Natural killer cell treated with Interleukin-12 subunit alpha and Interleukin-12 subunit beta and Interleukin-15 and Interleukin-18, amount 100 ng/mL, for 72 hours (primary cell): ENCODE results near the gene NCSTN. TPM values are rescaled to one million over a fixed set of nuclear protein-coding genes. Genes with fewer than 3 reads are reported as not detected.

Source experiments
- ATAC-seq, 2 donors: fragments of 150-1000 bp; cut with Tn5 transposase in 1 of 2; sonication (Bioruptor Pico), chemical (Tn5 transposase) in 1 of 2; 2 replicates each; pipeline ENCODE4 v1.10.0; 2021
- DNase-seq: peaks from one replicate; pipeline ENCODE4 v3.0.0; 2022; ENCODE audit warnings: low spot score
- H3K27ac Mint-ChIP-seq, 2 donors: 1 replicate in 1 of 2; 2 replicates in 1 of 2; pipeline ENCODE4 v1.8.0; 2022; ENCODE audit warnings: mixed read lengths in 2 of 2, mild to moderate bottlenecking in 1 of 2, moderate library complexity in 1 of 2
- H3K27me3 Mint-ChIP-seq, 2 donors: 1 replicate in 1 of 2; 2 replicates in 1 of 2; pipeline ENCODE4 v1.8.0; 2022; ENCODE audit warnings: mixed read lengths in 2 of 2
- H3K36me3 Mint-ChIP-seq: one replicate; pipeline ENCODE4 v1.8.0; 2022; ENCODE audit warnings: mixed read lengths
- H3K4me1 Mint-ChIP-seq, 2 donors: 1 replicate in 1 of 2; 2 replicates in 1 of 2; pipeline ENCODE4 v1.8.0; 2022; ENCODE audit warnings: low read depth in 2 of 2, mixed read lengths in 2 of 2, mild to moderate bottlenecking in 1 of 2
- H3K4me3 Mint-ChIP-seq: one replicate; pipeline ENCODE4 v1.8.0; 2022; ENCODE audit warnings: mixed read lengths
- H3K9me3 Mint-ChIP-seq: 2 replicates; pipeline ENCODE4 v1.8.0; 2022; ENCODE audit warnings: mixed read lengths
- total RNA-seq, 2 donors: library from RNA; stranded (reverse); gene quantifications; one replicate each; pipeline ENCODE4 v1.2.3, GENCODE V29; 2022

NCSTN gene
- total RNA-seq, 2 donors from 2014 or later, result 92.5 to 95.9 TPM

DNA sequence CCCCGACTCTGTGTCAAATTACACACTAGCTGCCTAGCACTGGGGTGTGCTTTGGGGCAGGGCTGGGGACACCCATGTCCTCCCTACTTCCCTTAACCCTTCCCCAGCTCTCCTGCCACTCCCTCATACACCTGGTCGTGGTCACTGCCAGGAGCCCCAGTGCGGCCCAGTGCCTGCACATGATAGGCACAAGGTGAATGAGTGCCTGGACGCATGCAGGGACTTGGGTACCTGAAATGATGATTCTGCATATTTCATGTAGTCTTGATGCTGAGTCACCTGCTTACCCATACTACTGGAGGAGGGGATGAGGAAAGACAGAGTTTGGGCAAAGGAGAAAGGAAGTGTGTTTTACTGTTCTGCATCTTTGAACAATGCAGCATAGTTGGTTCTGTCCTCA, 55.6 kb downstream of the NCSTN start:
- H3K9me3 Mint-ChIP-seq, result no peaks in the 10 kb centered on the region
- ATAC-seq (no peak), DNase-seq (no peak)
- peak overlapping the region; percentile 59 for H3K4me3 Mint-ChIP-seq
- no peaks in the 10 kb centered on the region for H3K36me3 Mint-ChIP-seq
- no peak overlapping the region for H3K27ac Mint-ChIP-seq
- H3K27me3 Mint-ChIP-seq, result peaks cover 15 to 30% of the 10 kb centered on the region in 2 donors
- H3K4me1 Mint-ChIP-seq, result peaks cover 6 to 8% of the 10 kb centered on the region in 2 donors

DNA sequence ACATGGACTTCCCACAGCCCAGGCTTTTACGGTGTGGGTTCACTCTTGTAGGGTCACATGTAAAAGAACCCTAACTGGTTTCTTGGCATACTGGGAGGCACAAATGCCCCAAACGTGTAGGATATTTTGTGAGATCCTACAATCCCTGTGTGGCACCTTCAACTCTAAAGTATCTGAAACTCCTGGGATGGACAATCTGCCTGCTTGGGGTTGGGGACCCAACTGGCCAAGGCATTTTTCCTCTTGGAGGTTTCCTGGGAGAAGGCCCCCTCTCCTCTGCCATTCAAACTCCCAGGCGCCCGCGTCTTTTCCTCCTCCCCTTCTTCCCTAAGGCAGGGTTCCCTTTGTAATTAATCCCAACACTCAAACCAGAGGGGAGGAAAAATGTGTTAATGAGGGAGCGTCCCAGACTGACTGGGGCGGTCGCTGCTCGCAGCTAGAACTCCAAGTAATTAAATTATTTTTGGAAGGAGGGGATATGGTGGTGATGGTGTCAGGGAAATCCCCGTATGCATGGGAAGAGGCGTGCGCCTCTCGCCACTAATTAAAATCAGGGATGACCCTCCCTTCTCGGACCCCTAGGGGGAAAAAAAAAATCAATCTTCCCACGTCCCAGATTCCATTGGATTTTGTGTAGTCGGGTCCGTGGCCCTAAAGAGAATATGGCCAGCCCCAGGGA, 56.5 kb downstream of the NCSTN start:
- ATAC-seq (no peak), DNase-seq (no peak)
- Mint-ChIP-seq H3K36me3 (no peaks in the 10 kb centered on the region), H3K9me3 (no peaks in the 10 kb centered on the region), H3K27ac (no peak overlapping the region), H3K4me1 (peaks cover 6 to 8% of the 10 kb centered on the region in 2 donors), H3K4me3 (no peak overlapping the region), H3K27me3 (peaks cover 15 to 25% of the 10 kb centered on the region in 2 donors)

DNA sequence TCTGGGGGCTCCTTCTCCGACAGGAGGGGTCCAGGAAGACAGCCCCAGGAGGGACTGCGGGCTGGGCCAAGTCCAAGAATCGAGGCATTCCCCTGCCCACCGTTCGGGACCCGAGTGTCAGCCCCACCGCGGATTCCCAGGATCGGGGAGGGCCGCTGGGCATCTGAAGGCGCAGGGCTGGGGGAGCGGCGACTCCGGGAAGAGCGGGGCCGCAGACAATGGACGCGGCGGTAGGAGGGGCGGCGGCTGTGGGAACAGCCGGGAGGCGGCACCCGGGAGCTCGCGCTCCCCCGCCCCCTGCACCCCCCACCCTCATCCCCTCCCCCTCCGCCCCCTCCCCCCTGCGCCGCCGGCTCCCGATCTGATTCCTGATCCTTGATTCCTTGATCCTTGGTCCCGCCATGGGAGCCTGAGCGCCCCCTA, 57.1 kb downstream of the NCSTN start, which contains the start of gene VANGL2:
Gene VANGL2, plus strand, starts transcription at position 342 of the 423 bp plus-strand sequence. CDS start 15,274 bp downstream, outside the sequence.
- Mint-ChIP-seq H3K27ac (no peak within 1 kb of the TSS), H3K4me1 (peaks cover 6 to 8% of the 10 kb centered on the region in 2 donors), H3K36me3 (no peaks in the 10 kb centered on the region), H3K27me3 (peaks cover 15 to 22% of the 10 kb centered on the region in 2 donors), H3K9me3 (no peaks in the 10 kb centered on the region), H3K4me3 (peak within 1 kb of the TSS; percentile 24)
- DNase-seq (no peak), ATAC-seq (peak; percentile 40 to 70)

DNA sequence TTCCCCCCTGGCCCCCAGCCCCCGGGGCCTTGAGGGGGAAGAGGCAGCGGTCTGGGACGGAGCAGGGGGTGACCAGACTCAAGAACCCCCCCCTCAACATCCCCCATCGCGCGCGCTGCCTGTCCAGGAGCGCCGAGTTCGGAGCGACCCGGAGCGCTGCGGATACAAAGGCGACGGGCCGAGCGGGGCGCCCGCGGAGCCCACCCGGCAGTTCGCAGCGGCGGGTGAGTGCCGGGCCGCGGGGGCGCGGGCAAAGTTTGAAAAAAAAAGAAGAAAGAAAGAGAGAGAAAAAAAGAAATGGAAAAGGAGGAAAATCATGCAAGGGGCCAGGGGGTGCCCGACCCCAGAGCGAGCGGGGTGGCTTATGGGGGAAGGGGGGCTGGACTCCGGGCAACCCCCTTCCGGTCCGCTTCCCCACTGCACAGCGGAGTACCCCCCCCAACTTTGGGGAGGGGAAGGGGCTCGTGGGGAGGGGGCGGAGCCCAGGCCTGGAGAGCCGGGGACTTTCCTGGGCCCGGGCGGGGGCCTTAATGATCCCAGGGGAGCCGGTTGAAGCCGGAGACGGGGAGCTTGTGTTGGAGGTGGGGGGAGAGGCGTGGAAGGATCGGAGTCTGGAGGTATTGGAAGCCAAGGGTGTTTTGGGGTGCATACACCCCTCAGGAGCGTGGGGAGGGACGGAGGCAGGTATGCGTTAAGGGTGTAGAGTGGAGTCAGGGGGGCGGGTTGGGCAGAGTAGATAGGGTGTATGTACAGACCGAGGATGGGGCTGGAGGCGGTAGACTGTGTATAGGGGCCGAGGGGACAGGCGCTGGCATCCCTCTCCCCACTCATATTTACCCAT, 57.7 kb downstream of the NCSTN start:
- DNase-seq (no peak), ATAC-seq (peak in 1 of 2 donors; percentile 26)
- Mint-ChIP-seq H3K27ac (no peak overlapping the region), H3K4me3 (peak overlapping the region; percentile 24), H3K27me3 (peaks cover 11 to 16% of the 10 kb centered on the region in 2 donors), H3K9me3 (no peaks in the 10 kb centered on the region), H3K36me3 (no peaks in the 10 kb centered on the region), H3K4me1 (peaks cover 6 to 8% of the 10 kb centered on the region in 2 donors)

DNA sequence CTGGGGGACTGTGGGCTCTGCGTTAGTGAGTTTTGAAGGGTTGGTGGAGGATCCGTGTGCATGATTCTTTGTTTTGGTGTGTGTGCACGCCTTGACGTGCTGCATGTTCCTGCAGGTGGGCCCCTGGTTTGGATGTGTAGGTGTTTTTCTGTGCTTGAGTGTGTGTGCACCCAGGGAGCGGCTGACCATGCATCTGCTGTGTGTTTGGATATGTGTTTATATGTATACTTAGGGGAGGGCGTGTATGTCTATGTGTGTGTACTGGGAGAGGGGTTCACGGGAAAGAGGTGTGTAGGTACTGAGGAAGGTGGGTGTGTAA, 58.3 kb downstream of the NCSTN start:
- Mint-ChIP-seq H3K9me3 (no peaks in the 10 kb centered on the region), H3K36me3 (no peaks in the 10 kb centered on the region), H3K4me3 (peak overlapping the region; percentile 8), H3K27ac (no peak overlapping the region), H3K27me3 (peaks cover 11 to 15% of the 10 kb centered on the region in 2 donors), H3K4me1 (peaks cover 6 to 8% of the 10 kb centered on the region in 2 donors)
- ATAC-seq, result no peak
- no peak for DNase-seq

DNA sequence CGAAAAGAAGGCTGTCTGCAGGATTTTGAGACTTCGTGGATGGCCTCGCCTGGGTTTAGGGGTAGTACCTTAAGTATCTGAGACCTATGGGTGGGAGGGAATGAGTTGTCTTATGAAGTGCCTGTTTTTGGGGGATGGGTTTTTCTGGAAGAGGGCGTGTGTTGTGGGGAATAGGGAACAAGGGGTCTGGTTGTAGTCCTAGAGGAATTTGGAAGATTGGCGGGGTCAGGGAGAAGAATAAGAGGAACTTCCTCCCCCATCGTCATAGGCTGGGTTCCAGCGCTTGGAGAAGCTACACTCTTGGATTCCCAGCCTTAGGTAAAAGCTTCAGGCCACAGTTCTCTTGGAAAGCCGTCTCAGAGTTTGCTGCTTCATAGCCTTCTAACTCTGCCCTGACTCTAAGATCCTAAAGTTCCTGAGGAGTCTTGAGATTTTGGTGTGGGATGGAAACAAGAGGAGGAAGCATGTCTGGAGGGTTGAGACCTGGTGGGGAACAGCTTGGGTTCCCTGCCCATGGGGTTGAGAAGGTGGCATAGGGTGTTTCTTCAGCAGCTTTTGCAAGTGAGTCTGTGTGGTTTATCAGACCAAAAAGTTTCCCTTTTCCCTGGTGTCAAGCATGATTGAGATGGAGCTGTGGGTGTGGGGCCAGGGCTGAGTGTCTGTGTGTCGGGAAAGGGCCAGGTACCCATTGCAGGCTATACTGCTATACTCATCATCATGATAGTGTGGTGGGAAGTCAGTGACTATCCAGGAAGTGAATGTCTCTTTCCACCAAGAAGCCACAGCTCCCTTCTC, 59.0 kb downstream of the NCSTN start:
- no peak for ATAC-seq
- H3K4me3 Mint-ChIP-seq, result peak overlapping the region; percentile 8
- H3K27me3 Mint-ChIP-seq, result peaks cover 11 to 15% of the 10 kb centered on the region in 2 donors
- no peaks in the 10 kb centered on the region for H3K9me3 Mint-ChIP-seq
- no peak overlapping the region for H3K27ac Mint-ChIP-seq
- DNase-seq, result no peak
- peaks cover 6 to 8% of the 10 kb centered on the region in 2 donors for H3K4me1 Mint-ChIP-seq
- H3K36me3 Mint-ChIP-seq, result no peaks in the 10 kb centered on the region

DNA sequence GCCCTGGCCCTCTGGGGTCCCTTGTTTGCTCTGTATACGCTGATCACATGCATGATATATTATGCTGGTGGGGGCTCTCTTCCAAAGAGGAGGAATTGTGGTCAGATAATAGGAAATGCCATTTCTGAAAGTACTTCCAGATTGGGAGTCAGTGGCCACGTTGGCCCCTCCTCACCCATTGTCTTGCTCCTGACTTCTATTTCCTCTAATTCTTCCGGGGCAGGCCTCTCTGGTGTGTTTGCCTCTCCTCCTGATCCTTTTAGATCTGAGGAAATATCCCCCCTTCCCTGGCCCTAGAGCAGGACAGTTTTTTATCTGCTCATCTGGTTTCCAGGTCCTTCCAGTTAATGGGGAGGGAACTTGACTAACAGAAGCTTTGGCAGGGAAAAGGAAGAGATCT, 60.1 kb downstream of the NCSTN start:
- H3K27ac Mint-ChIP-seq, result no peak overlapping the region
- H3K4me3 Mint-ChIP-seq, result no peak overlapping the region
- no peaks in the 10 kb centered on the region for H3K9me3 Mint-ChIP-seq
- peaks cover 6 to 8% of the 10 kb centered on the region in 2 donors for H3K4me1 Mint-ChIP-seq
- H3K36me3 Mint-ChIP-seq, result no peaks in the 10 kb centered on the region
- ATAC-seq, result no peak
- peaks cover 11 to 15% of the 10 kb centered on the region in 2 donors for H3K27me3 Mint-ChIP-seq
- no peak for DNase-seq

DNA sequence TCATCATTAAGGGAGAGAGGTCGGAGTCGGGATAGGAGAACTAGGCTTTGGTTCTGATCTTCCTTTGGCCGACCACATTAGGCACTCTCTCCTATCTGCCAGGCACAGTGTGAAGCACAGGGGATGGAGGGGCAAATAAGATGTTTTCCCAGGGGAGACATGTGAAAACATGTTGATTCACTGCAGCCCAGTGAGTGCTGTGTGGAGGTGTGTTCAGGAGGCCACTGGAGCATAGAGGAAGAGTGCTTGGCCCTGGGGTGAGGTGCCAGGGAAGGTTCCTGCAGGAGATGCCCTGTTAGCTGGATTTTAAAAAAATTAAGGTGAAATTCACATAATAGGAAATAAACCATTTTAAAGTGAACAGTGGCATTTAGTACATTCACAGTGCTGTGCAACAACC, 60.9 kb downstream of the NCSTN start:
- no peak overlapping the region for H3K27ac Mint-ChIP-seq
- H3K36me3 Mint-ChIP-seq, result no peaks in the 10 kb centered on the region
- H3K27me3 Mint-ChIP-seq, result peaks cover 11 to 15% of the 10 kb centered on the region in 2 donors
- no peak for ATAC-seq
- no peak overlapping the region for H3K4me3 Mint-ChIP-seq
- H3K4me1 Mint-ChIP-seq, result peaks cover 6 to 8% of the 10 kb centered on the region in 2 donors
- DNase-seq, result no peak
- H3K9me3 Mint-ChIP-seq, result no peaks in the 10 kb centered on the region

DNA sequence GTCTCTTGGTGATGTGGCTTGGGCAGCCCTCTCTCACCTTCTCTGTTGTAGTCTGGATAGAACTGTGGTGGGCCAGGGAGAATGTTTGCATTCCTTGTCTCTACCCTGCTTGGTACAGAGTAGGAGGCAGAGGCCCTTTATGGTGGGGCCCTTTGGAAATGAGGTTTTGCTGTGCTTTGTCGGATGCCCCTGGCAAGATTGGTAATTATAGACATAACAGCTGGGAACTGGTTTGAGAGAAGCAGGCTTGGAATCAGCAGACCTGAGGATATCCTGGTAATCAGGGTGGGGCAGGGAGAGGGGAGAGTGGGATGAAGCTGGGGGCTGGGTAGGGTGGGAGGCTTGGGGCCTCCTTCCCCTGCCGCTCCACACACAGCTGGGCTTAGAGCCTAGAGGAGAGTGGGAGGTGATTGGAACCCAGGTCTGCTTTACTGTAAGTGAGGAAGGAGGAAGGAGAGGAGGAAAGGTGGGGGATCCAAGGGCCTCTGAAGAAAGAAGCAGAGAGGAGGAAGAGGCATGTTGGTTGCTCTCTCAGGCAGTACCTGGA, 62.2 kb downstream of the NCSTN start:
- Mint-ChIP-seq H3K27ac (no peak overlapping the region), H3K4me3 (no peak overlapping the region), H3K4me1 (peaks cover 6 to 8% of the 10 kb centered on the region in 2 donors), H3K9me3 (no peaks in the 10 kb centered on the region), H3K27me3 (peaks cover 11 to 15% of the 10 kb centered on the region in 2 donors), H3K36me3 (no peaks in the 10 kb centered on the region)
- ATAC-seq, result no peak
- no peak for DNase-seq

DNA sequence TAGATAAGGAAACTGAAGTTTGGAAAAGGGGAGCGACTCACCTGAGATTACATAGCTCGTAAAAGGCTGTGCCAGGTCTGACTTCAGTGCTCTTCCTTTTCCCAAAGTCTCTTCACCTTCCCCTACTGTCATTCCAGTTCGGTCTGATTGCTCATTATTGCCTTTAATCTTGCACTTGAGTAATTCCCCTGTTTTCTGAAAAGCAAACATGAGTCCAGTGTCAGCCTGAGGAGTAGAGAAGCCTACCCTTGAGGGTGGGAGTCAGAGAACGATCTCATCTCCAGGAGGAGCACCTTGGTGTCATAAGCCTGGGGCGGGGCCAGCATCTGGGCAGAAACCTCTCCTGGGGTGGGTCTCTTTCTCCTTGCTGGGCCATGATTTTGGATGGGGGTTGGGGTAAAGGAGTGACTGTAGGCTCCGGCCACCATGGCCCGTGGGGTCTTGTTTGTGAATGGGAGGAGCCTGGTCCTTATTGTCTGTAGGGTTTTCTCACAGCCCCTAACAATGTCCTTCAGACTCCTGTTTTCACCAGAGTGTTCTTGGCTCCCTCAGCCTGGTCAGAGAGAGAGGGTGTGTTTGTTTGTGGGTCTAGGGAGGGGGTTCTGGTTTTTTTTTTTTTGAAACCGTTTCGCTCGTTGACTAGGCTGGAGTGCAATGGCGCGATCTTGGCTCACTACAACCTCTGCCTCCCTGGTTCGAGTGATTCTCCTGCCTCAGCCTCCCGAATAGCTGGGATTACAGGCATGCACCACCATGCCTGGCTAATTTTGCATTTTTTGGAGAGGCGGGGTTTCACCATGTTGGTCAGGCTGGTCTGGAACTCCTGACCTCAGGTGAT, 63.2 kb downstream of the NCSTN start:
- Mint-ChIP-seq H3K27me3 (peaks cover 10 to 11% of the 10 kb centered on the region in 2 donors), H3K36me3 (no peaks in the 10 kb centered on the region), H3K9me3 (no peaks in the 10 kb centered on the region), H3K4me3 (no peak overlapping the region), H3K27ac (no peak overlapping the region), H3K4me1 (peaks cover 6% of the 10 kb centered on the region in 2 donors)
- ATAC-seq, result no peak
- DNase-seq, result no peak

DNA sequence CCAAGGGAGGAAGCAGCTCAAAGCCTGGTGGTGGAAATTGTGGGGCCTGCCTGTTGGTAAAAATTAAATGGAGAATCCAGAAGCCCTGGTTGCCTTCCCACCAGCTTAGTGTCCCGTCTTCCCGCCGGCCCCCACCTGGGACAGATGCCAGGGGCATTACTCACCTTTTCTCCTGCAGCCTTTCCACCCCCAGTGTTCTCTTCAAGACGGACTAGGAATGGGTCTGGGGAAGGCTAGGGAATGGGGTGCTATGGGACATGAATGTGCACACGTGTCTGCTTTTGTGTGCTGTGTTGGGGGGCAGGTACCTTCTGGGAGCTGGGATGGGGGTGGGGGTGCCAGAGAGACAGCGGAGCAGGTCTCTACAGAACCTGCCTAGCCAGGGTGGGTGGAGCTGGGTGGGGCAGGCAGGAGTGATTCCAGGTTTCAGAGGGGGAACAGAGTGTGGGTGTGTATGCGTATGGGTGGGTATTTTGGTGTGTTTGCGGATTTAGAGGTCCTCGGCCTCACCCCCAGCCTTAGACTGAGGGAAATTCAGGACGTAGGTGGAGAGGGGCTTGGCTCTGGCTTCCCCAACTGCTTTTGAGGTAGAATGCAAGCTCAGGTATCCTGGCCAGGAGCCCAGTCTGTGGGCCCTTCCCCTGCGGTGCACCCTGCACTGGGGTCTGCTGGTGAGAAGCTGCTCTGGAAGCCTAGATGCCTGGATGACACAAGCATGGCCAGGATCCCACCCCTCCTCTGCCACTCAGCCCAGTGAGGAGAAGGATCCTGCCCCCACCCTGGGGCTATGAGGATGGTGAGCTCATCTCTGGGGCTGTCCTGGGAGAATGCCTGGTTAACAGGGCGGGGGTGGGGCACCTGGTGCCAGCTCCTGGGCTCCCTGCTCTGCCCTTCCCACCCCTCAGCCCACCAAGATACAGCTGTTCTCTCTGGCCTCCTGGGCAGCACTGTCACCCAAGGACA, 64.9 kb downstream of the NCSTN start:
- H3K36me3 Mint-ChIP-seq, result no peaks in the 10 kb centered on the region
- no peaks in the 10 kb centered on the region for H3K27me3 Mint-ChIP-seq
- DNase-seq (no peak), ATAC-seq (no peak)
- no peak overlapping the region for H3K27ac Mint-ChIP-seq
- H3K4me1 Mint-ChIP-seq, result no peaks in the 10 kb centered on the region
- no peaks in the 10 kb centered on the region for H3K9me3 Mint-ChIP-seq
- H3K4me3 Mint-ChIP-seq, result no peak overlapping the region
